ENCODE results near the gene DDR2.
"Not testable (repeated sequence)": the region's sequence is repeated elsewhere in the genome, so short reads cannot be mapped to it uniquely, and the experiment has no call there.

DDR2 gene

DNA sequence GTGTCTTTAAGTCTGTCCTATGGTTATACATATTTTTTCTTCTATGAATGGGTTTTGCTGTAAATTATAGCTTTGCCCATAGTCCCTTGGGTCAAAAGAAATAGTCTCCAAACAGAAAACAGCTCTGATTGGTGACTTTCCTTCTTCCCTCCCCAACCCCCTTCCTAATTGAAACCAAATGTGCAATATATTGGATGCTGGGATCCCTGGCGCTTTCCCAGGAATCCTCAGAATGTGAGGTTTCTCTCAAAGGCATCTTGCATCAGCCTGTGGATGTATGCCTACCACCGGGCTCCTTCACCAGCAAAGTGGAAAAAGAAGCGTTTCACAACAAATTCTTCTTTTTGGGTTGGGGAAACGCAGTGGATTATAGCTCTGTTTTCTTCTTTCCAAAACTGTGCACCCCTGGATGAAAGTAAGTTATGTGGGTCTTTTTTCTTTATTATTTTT lies at the start of gene DDR2:
TSS of gene DDR2 (plus strand) at position 248 of the 450 bp plus-strand sequence. CDS start 86,600 bp downstream, outside the sequence.
- DNase-seq (ENCODE audit: low read depth): no peak

DNA sequence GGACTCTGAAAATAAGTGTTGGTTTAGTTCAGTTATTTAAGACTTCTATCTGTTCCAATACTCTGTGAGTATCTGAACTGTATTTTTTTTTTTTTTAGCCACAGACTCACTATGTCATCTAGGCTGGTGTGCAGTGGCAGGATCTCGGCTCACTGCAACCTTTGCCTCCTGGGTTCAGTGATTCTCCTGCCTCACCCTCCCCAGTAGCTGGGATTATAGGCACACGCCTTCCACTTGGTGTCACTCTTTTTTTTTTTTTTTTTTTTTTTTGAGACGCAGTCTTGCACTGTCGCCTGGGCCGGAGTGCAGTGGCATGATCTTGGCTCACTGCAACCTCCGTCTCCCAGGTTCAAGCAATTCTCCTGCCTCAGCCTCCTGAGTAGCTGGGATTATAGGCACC lies 49.4 kb upstream of the DDR2 start:
- DNase-seq (ENCODE audit: low read depth): not testable (repeated sequence)

DNA sequence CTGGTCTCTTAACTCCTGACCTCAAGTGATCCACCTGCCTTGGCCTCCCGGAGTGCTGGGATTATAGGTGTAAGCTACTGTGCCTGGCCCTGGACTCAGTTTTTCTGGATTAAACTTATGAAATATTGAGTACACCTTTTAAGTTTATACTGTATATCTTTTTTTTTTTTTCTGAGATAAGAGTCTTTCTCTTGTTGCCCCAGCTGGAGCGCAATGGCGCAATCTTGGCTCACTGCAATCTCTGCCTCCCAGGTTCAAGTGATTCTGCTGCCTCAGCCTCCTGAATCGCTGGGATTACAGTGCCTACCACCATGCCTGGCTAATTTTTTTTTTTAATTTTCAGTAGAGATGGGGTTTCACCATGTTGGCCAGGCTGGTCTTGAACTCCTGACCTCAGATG lies 47.2 kb upstream of the DDR2 start:
- not testable (repeated sequence) for DNase-seq (ENCODE audit: low read depth)

DNA sequence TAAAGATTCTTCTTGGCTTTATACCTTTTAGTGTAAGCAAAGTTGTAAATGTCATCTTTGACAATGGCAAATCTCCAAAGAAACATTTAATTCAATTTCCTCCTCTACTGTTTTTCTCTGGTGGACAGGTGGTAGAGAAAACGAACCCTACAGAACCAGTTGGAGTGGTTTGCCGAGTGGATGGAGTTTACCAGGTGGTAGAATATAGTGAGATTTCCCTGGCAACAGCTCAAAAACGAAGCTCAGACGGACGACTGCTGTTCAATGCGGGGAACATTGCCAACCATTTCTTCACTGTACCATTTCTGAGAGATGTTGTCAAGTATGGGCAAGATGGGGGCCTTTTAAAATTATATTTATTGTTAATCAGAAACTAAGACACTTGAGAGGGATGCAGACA lies 44.9 kb upstream of the DDR2 start:
- no peak for DNase-seq (ENCODE audit: low read depth)

DNA sequence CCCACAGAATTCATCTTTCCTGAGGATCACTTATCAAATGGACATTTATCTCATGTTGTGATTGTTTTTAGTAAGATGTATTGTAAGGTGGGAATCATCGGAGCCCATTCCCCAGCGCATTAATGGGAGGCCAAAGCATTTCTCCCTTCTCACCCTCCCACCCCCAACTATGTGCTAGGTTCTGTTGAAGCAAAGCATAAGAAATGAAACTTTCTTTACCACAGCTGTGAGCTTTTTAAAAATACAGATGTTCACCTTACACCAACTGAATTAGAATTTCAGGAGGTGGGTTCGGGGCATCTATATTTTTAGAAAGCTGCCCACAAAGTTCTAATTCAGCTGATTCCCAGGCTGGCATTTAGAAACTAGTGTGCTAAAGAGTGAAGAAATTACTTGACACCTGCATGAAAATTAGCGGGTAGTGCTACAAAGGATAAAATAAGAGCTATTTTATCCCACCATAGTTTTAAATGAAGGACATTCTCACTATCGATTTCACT lies 44.5 kb upstream of the DDR2 start:
- DNase-seq (ENCODE audit: low read depth): no peak

DNA sequence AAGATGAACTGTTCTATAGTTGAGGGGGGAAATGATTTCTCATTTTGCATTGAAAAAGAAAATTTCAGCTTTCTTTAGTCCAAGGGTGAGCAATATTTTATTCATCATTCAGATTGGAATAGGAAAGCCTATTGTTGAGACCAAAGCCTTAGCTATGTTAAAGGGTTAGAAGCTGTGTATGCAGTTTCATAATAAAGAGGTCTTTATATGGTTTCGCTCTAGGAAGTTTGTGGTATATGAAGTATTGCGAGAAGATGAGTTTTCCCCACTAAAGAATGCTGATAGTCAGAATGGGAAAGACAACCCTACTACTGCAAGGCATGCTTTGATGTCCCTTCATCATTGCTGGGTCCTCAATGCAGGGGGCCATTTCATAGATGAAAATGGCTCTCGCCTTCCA lies 42.2 kb upstream of the DDR2 start:
- no peak for DNase-seq (ENCODE audit: low read depth)

DNA sequence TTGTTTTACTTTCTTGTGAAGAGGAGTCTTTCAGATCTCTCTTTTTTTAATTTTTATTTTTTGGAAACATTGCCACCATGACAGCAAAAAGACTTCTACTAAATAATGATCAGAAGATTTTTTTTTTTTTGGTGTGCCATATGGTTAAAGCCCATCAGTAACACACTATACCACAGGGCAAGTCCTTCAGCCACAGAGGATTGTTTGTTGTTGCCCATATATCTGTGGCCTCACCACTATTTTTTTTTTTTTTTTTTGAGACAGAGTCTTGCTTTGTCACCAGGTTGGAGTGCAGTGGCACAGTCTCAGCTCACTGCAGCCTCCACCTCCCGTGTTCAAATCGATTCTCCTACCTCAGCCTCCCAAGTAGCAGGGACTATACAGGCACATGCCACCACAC lies 41.6 kb upstream of the DDR2 start:
- DNase-seq (ENCODE audit: low read depth): no peak

DNA sequence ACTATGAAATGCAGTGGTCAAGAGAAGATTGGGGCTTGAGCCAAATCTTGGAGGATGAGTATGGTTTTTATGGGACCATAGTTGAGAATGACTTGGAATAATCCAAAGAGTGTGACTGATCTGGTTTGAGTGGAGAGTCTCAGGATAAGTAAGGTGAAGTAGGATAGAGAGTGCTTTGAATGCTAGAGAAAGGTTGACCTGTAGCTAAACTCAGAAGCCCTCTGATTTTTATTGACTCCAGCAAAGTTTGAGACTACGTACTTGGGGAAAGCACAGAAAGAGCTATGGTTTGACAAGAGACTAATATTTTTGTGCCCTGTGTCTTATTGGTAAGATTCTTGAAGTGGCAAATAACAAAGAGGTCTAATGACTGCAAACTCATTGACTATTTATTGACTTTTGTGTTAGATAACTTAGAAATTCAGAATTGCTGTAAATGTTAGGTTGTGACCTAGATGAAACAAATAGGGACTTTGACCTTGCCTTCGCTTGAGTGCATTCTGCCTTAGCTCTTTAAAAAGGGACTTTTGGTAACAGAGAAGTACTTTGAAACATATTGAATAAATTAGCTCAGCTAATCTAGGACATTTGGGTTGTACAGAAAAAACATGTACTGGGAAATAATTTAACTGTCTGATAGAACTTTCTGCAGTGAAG lies 35.6 kb upstream of the DDR2 start:
- no peak for DNase-seq (ENCODE audit: low read depth)

DNA sequence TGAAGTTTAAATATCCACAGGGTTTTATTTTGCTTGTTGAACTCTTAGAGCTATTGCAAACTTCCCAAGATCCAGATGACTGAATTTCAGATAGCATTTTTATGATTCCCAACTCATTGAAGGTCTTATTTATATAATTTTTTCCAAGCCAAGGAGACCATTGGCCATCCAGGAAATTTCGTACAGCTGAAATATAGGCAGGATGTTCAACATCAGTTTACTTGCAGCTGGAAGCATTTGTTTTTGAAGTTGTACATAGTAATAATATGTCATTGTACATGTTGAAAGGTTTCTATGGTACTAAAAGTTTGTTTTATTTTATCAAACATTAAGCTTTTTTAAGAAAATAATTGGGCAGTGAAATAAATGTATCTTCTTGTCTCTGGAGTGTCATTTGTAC lies 32.8 kb upstream of the DDR2 start:
- no peak for DNase-seq (ENCODE audit: low read depth)

DNA sequence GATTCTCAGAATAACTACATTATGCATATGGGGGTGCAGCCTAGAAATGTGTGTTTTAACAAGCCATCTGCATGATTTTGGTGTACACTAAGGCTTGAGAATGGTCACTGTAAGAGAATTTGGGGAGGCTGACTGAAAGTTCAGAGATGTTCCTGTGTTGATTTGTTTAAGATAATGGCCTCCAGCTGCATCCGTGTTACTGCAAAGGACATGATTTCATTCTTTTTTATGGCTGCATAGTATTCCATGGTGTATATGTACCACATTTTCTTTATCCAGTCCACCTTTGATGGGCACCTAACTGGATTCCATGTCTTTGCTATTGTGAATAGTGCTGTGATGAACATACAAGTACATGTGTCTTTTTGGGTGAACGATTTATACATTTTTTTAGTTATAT lies 29.1 kb upstream of the DDR2 start:
- DNase-seq (ENCODE audit: low read depth): not testable (repeated sequence)

DNA sequence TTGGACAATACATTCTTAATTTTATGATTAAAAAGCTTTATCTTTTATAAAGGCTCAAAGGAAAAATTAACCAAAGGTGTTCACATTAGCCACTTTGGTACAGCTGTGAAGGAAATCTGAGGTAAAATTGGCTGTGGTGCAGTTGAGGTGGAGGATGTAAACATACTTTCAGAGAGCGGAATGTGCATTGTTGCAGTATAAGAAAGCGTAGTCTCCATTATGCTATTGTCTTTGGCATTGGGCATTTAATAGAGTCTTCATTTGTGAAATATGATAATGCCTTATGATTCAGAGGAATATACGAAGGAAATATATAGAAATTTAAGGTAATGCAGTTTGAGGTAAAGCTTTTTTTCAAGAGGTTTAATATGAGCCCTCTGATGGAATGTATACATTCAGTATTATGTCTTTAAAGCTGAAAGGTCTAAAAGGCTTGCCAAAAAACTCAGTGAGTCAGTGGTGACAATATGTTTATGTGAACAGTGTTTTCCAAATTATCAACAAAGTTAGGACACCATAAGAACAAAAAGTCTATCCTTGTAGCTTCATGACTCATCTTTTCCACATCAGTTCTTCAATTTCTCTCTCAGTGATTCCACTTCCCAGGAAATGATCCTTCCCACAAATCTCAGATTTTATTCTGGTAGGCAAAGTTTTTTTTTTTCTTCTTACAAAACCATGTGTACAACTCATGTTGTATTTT lies 26.9 kb upstream of the DDR2 start:
- no peak for DNase-seq (ENCODE audit: low read depth)

DNA sequence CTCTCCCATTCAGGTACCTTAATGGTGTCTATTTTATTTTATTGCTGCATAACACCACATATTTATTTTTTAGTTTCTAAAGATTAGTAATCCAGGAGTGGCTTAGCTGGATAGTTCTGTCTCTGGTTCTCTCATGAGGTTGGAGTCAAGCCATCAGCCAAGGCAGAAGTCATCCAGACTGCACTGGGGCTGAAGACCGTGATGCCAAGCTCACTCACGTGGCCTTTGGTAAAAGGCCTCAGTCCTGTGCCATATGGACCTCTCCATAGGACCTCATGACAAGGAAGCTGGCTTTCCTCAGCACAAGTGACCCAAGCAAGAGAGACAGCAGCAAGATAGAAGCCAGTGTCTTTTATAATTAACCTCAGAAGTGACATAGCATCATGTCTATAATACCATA lies 23.0 kb upstream of the DDR2 start:
- no peak for DNase-seq (ENCODE audit: low read depth)

DNA sequence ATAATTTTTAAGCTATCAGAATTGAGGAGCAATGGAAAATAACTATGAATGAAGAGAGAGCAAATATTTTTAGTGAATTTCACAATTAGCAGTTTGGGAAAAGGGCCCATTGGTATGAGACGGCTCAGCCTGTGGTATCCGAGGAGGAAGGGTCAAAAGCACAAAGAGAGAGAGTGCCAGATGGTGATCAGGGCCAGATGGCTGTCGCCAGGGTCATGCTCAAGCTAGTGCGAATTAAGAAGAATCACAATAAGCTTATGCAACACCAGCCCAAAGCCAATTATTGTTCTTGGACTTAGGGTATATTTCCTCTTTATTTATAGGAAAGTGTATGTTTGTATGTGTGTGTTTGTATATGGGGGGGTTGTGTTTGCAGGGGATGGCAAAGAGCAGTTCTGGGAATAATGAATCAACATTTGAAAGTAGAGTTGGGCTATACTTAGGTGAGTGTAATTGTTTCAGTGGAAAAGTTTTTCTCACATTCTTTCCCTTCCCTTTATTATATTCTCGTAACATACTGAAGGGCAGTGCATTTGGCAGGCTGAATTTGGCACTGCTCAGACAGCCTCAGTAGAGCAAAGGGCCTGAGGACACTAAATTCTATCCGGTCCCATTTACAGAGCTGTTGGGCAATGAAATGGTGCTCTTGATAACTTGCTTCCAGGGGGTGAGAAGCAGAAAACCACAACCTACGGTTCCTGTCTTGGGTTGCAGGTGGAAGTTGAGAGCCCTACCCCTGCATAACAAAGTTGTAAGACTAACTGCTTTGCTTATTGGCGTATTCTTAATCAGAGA lies 19.5 kb upstream of the DDR2 start:
- DNase-seq (ENCODE audit: low read depth): no peak

DNA sequence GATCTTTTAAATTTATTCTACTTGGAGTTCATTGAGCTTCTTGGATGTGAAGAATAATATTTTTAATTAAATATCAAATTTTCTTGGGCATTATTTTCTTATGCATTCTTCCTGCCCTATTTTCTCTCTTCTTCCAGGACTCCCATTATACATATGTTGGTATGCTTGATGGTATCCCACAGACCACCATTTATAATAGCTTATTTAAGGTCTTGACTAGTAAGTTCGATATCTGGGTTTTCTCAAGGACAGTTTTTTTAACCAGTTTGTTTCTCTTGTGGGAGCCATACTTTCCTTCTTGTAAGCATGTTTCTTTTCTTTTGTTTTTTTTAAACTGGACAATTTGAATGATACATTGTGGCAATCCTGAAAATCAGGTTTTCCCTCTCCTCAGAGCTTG lies 15.4 kb upstream of the DDR2 start:
- DNase-seq (ENCODE audit: low read depth): no peak

DNA sequence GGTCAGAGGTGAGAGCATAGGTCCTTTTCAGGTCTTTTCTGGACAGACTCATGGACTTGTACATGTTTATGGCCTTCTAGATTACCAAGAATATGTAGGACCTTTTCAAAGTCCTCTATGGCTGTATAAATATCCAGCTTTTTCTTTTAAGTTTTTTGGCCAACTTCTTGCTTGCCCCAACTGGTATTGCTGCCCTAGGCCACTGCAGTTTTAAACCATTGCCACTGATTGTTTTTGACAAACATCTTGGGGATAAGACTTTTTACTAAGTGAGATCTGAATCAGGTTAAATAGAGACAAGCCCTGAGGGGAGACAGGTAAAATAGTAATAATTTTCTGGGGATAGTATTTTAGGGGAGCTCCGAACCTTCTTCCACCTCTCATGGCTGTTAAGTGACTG lies 14.8 kb upstream of the DDR2 start:
- DNase-seq (ENCODE audit: low read depth): no peak

DNA sequence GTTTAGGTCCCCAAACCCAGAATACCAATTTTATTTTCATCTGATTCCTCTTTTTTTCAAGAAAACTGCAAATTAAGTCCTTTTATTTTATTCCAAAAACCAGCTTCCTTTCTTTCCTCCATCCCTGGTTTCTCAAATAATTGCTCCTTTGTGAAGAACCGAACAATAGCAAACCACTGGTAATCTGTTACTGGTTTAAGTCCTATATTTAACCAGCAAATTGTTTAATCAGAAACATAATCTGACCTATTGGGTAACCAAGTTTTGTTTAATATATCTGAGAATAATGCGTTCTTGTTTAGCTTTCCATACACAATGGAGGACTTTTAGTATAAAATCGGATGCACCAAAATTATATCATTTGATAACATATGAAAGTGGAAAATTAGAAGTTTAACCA lies 13.2 kb upstream of the DDR2 start:
- DNase-seq (ENCODE audit: low read depth): no peak

DNA sequence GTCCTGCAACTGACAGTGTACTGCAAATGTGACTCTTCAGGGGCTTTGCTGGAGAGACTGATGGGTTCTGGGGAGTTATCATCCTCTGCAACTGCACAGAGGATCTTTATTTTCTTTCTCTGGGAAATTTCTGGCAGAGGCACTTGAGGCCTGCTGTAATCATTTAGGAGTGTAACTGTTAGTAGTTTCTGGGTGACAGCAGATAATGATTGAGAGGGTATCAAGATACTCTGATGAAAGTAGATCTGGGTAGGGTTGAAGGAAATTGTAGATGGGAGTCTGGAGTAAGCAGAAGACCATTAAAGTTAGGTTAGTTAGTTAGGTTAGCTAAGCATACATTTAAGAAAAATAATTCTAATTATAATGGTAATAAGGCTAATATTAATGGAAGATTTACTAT lies 11.0 kb upstream of the DDR2 start:
- DNase-seq (ENCODE audit: low read depth): no peak

DNA sequence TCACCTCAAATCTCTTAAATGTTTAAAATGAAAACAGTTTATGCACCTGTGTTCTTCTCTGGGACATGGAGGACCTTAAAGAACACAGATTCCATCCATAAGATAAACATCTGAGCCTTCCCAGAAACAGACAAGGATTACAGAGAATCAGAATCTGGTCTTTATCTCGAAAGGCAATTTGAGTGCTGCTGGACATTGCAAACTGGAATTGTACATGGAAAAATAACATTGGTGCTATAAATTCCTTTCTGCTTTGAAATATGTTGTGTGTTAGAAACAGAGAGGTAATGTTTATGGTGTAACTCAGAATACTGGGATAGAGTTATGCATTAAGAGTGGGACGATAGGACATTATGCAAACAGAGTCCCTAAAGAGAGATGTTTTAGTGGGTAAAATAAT lies 6.6 kb upstream of the DDR2 start:
- DNase-seq (ENCODE audit: low read depth): no peak

DNA sequence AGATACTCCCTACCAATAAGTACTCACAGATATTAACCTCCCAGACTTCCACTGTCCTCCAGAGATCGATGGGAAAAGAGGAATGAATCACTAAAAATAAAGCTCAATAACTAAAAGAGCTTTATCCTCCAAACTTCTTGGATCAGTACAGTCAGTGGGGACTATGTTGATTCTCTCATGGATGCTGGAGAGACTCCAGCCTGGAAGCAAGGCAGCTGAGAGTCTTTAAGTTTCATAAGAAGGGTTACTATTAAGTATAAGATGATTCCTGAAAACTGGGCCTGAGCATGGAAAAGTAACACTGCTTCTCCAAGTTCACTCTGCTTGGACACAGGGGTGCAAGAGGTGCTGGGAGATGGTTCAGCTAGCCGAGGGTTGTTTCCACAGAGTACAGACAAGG lies 6.2 kb upstream of the DDR2 start:
- no peak for DNase-seq (ENCODE audit: low read depth)

DNA sequence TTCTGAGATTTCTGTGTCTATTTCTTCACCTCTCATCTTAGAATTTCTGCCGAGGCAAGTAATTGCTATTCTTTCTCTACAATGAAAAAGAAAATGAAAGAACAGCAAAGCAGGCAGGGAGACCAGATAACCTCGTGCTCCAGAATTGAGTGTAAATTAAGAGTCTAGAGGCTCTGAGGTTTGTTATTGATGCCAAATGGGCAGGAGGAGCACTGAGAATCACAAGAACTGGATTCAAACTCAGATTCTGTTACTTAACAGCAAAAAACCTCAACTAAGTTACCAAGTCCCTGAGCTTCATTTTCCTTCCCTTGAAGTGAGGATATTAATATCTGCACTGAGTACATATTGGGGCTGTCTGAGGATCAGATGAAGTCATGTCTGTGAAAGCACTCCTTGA lies 5.5 kb upstream of the DDR2 start:
- DNase-seq (ENCODE audit: low read depth): no peak

DNA sequence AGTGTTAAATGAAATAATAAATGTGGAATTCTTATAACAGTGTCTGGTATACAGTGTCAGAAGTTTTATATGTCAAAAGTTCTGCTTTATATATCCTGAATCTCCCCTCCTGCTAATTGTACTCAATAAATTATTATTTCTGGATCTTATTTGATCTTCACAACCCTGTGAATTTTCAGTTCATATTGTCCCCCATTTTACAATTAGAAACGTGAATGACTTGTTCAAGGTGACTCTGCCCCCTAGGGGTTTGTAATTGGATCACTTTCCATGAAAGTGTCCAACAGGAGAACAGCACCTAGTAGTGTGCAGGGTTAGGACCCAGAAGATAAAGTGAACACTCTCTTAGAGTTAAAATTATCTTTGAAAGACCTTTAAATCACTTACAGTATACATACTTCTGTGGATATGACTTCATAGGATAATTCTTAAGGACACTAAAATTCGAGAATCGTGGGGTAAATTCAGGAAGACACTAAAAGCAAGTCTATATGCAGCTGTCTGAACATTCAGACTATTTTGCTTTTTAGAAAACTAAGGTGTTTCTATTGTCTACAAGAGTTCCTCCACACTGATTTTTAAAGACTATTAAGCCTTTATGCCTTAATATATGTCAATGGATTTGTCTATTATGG lies 4.5 kb upstream of the DDR2 start:
- no peak for DNase-seq (ENCODE audit: low read depth)

DNA sequence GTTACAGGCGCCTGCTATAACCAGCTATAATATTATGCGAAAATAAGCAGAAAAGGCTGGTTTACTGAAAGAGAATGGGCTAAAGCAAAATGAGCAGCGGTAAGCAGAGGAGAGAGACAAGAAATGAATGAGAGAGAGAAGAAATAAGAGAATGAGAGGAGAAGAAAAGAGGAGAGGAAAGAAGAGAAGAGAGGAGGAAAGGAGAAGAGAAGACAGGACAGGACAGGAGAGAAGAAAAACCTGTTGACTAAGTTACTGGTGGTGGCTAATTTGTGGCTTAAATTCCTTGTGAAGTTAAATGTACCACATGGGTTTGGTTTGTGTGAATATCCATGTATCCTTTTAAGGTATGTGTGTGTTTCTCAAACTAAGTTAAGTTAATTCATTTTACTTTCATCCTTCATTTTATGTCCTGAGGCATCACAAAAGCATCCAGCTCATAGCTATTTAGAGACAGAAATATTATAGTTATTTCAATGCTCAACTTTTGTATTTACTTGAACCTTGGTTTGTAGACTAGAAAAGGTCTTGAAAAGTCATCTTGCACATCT lies 3.1 kb upstream of the DDR2 start:
- no peak for DNase-seq (ENCODE audit: low read depth)
